HuH-7 (cell line): Measurements from ENCODE around the gene CD63.

ENCODE experiments used
- DNase-seq: peaks from one replicate; pipeline ENCODE4 v3.0.0; 2011; ENCODE audit warnings: low spot score

The CD63 gene

DNA sequence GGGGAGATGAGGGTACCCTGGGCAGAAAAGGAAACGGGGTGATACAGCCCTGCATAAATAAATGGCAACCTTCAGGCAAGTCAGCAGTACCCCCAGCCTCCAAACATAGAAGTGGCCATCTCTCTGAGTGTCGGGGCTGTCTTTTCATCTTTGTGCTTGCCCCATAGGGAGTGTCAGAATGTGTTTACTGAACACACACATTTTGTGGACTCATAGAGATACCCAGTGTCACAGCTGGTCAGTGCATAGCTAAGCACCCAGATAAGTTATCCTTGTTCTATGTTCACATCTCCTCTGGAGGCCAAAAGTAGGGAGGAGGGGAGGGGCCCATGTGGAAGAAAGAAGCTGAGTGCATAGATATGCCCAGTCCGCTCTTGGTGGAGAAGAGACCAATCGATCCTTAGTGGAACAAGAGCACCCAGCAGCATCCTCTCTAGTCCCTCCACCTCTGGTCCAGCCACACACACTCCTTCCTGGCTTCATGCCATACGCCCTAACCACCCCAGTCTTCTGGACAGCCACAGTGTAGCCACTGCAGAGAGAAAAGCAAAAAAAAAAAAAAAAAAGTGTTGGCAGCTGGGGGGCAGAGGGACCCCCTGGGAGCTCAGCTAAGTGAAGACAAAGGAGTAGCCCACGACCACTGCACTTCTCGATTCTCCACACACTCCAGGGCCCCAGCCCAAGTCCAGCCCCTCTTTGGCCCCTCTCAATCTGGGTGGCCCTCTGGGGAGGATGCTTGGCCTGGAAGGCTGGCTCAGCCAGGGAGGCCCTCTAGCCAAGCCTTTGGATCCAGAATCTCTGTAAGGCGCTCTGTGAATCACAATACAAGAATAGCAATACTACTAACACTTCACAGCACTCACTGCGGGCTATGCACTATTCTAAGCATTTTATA lies 23.7 kb downstream of the CD63 start:
- no peak for DNase-seq

DNA sequence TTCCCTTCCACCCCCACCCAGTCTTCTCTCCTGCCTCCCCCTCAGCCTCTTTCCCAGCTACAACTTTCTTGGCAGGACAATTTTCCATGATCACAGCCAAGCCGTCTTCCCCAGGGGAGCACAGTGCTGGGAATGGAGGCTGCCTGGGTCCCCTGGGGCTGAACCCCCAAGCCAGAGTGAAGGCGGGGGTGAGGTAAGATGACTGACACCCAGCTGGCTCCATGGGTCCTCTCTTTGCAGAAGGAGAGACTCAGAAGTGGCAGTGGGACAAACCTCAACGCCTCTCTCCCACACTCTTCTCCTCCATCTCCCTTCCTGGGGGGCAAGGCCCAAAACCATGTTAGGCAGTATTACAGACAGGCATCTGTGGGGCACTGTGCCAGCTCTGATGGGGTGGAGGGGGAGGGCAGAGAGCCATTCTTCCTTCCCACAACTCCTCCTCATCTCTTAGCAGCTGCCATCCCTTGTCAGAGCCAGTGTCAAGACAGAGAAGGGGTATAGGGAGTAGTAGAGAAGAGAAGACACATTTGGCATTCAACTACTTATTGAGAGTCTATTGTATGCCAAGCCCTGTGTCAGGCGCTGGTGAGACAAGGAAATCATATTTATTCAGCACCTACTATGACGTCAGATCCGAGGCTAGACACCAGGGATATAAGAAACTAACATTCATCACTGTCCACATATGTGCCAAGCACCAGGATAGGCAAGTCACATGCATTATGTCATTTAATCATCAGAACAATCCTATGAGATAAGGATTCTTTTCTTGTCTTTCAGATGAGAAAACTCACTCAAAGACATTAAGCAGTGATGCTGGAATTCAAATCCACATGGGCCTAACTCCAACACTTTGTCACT lies 24.7 kb downstream of the CD63 start:
- DNase-seq: no peak

DNA sequence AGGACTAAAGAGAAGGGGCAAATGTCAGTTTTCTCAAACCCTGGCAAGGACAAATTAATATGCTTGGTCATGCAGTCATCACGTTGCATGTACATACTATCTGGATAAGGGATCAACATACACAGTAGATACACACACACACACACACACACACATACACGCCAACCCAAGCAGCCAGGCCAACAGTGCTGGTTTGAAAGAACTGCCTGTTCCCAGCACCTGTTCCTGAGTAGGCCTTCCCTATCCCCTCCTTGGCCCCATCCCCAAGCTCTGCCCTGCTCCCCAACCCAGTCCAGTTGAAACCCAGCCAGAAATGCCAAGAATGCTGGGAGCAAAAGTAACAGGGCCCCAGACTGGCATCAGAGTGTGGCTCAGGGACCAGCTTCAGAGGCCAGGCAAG lies 25.5 kb downstream of the CD63 start:
- no peak for DNase-seq

DNA sequence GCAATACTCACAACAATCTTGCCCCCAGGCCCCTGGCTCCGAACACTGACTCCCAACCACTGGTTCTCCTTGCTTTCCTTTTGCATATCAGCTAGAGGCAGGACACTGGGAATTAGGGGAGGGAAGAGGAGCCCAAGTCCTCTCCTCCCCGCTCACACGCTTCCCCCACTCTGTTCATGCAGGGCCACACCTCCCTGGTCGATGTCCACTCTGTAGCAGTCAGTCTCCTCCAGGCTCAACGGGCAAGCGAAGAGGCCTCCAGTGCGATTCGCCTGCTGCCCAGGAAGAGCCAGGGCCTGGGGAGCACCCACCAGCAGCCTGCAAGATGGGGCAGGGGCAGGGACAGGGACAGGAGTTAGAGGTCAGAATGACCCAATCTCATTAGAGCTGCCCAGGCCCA lies 25.9 kb downstream of the CD63 start:
- DNase-seq: no peak

DNA sequence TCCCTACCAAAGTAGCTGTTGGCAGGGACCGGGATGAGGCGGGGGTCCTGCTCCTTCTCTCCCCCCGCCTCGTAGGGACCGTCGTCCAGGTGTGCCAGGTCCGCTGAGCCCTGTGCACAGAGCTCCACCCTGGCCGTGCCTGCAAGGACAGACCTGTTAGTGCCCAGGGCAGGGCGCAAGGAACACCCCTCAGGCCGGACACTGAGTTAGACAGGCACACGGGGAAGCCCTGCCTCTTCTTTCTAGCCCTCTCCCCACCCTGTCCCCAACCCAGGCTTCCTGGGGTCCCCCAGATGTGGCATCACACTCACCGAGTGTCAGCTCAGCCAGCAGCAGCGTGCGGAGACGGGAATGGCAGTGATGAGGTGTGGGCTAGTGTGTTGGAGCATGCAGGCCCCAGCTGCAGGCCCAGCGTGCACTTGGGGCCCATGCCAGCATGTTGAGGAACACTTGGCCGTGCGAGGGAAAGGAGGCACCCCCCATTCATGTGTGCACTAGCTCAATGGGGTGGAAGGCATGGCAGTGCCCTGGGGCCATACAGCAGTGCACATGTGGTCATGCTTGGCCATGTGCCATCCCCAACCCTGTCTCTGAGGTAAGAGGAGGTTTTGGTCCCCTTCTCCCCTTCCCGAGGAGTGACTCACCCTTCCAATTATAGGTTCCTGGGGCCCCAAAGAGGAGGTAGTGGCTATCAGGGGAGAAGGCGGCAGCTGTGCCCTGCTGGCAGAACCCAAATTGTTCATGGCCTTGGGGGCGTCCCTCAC lies 28.4 kb downstream of the CD63 start:
- no peak for DNase-seq

DNA sequence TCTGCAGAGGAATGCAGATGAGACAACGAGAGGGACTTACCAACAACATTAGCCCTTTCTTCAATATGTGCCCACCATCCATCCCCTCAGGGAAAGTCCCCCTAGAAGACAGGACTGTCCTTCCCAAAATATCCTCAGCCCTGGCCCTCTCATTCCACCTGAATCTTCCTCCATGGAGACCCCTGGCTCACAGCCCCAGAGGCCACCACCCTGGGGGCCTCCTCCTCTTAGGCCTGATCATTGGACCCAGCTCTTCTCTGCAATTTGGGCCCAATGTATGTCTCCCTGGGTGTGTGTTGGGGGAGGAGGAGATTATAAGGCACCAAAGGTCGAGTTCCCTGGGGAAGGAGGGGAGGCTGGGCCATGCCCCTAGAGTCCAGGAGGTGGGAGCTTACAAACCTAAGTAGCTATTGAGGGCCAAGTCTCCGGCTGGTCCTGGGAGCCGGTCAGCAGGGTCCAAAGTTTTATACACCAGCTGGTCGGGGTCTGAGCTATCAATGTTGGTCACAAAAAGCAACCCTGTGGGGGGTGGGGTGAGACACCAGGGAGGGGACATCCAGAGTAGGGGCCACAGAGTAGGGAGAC lies 29.2 kb downstream of the CD63 start:
- no peak for DNase-seq

DNA sequence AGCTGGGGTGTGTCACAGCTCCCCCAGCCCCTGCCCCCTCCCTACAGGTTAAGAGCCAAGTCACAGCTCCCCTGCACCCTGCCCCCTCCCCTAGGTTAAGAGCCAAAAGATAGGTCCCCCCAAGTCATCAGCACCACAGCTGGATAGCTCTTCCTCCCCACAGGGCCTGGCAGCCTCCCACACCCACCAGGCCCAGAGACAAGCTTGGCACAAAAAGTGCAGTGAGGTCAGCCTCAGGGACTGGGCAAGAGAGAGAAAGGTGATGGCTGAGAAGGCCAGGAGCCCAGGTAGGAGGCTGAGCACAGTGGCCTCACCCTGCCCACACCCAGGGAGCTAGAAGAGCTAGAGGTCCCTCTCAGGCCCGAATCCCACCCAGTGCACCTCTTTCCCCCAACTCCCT lies 29.8 kb downstream of the CD63 start:
- DNase-seq: no peak

DNA sequence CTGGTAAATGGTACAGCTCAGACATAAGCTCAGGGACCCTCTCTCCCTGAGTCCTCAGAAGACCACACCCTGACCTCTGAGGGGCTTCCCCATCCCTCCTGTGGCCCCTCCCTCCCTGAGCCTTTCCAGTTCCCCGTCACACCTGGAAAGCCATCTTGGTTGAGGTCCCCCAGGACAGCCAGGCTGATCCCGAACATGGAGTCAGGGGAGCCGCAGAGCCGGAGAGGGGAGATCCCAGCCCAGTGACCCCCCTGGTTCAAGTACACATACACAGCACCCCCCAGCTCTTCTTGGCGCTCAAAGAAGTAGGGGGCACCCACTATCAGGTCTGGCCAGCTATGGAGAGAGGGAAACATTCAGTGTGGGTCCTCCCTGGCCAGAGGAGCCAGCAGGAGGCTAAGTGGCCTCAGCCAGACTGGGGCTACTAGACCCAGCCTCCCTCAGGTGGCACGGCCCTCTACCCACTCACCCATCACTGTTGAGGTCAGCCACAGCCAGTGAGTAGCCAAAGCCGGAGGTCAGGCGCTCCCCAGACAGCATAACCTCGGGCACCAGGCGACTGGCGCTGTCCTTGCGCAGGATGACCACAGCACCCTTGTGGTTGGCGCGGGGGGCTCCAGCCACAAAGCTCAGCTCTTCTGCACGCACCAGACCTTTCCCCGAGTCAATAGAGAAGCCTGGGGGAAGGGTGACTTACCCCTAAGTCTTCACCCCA lies 30.4 kb downstream of the CD63 start:
- no peak for DNase-seq

DNA sequence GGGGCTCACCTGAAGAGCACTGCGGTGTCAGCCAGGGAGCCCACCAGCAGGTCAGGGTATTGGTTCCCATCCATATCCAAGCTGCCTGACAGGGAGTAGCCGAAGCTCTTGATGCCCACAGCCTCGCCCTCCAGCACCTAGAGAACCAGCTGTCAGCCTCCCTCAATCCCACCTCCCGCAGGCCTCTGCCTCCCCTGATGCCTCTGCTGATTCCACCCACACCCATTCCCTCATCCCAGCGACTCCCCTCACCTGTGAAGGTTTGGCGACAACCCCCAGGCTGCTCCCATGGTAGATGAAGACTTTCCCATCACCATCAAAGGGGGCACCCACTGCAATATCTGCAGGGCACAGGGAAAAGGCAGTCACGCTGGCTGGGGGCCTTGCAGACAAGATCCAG lies 31.1 kb downstream of the CD63 start:
- DNase-seq: no peak

DNA sequence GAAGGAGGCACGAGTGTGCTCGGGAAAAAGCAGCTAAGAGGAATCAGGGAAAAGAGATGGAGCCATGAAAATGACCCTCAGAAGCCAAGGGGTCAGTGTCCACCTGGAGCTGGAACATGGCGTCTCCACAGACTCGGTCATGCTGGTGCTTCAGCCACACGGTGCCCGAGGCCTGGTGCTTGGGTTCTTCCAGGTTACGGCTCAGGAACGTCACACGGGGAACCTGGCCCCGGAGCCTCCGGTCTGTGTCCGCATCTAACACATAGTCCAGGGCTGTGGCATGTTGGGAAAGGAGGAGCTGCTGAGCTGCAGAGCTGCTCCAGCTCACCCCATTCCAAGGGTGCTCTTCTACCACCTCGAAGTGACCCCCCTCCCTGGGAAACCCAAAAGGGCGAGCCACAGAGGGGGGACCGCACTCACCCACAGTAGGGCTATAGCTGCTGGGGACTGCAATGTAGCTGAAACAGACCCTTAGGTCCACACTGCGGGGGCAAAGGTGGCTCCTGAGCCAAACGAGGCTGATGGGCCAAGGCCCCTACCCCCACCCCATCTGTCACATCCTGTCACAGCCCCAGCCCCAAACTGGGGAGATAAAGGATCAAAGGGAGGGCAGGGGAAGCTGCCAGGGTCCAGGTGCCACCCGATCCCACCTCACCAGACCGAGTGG lies 31.9 kb downstream of the CD63 start:
- DNase-seq: no peak

DNA sequence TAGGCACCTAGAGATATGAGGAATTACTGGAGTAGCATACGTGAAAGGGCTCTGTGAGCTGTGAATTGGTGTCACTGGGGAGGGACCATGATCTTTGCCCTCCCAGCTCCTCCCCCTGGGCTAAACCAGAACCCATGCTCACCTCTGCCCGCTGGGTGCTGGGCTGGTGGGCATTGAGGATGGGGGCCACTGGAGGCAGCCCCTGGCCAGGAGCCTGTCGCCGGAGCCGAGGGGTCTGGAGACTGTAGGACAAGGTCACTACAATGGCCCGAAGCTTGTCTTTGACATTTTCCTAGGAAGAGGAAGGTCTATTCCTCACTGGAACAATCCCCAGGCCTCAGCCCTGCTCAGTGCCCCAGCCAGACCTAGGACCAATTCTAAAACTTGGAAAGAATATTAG lies 32.7 kb downstream of the CD63 start:
- no peak for DNase-seq

DNA sequence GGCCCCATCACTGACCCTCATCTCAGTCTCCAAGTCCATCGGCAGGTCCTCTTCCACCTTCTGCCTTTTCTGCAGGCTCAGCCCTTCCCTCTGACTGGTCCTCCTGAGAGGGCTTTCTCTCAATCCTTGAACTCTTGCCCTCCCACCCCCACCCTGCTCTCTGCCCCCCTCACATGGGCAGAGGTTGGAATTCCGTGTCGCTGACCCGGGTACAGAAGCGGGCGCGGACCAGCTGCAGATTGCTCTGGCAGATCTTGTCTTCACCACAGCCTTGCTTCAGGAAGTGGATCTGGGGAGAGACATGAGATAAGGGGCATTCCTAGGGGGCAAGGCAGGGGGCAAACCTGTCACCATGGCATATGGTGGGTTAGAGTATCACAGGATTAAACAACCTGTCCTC lies 33.5 kb downstream of the CD63 start:
- DNase-seq: no peak

DNA sequence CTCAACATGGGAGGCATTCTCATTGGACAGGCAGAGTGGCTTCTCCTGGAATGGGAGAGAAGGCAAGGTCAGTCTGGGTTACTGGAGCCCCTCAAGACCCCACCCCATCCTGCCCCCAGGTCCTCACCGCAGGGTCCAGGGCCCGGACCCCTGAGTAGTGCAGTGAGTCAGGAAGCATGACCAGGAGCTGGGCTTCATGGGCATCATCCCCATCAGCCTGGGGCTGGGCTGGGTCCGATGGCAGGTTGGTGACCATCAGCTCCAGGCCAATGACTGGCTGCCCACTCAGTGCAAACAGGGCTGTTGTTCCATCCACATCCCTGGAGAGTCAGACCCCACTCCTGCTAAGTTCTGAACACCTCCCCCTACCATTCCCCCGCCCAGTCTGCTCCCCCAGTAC lies 34.2 kb downstream of the CD63 start:
- DNase-seq: no peak

DNA sequence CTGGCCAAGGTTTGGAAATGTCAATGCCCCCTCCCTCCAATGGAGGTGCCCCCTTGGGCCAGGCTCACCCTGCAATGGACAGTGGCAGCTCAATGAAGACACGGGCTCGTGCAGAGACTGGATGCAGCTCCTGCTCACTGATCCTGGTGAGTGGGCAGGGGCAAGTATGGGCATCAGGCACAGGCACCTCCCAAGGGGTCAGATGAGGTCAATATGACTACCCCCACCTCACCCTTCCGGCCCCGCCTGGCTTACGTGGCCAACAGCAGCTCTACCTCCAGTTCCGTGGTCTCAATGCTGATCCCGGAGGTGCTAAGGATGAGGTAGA lies 34.7 kb downstream of the CD63 start:
- no peak for DNase-seq

DNA sequence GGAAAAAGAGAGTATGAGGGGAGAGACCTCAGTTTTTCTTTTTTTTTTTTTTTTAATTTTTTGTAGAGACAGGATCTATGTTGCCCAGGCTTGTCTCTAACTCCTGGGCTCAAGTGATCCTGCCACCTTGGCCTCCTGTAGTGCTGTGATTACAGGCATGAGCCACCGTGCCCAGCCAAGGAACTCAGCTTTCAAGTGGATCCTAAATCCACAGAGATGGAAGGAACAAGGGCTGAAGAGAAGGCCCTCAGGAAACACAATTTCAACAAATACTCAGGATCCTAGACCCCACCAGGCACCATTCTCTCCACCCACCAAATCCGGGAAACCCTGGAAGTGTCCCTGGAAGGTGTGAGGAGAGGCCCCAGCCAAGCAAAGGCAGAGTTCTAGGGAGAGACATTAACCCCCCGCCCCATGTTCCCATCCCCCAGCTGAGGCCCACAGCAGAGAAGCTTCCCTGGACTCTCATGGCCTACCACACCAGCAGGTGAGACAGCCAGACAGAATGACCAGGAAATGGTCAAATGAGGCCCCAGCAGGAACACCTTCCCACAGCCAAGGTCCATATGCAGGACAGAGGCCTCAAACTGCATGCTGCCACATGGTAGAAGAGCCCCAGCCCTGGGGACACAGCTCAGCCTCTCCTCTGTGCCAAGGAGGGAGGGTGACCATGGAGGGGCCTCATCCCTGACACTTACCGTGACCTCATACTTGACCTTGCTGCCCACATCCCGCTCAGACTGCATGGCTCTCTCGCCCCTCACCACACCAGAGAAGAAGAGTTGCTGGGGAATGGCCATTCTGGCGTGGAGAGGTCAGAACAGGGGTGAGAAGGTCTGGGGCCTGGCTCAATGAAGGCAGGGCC lies 35.3 kb downstream of the CD63 start:
- DNase-seq: no peak

DNA sequence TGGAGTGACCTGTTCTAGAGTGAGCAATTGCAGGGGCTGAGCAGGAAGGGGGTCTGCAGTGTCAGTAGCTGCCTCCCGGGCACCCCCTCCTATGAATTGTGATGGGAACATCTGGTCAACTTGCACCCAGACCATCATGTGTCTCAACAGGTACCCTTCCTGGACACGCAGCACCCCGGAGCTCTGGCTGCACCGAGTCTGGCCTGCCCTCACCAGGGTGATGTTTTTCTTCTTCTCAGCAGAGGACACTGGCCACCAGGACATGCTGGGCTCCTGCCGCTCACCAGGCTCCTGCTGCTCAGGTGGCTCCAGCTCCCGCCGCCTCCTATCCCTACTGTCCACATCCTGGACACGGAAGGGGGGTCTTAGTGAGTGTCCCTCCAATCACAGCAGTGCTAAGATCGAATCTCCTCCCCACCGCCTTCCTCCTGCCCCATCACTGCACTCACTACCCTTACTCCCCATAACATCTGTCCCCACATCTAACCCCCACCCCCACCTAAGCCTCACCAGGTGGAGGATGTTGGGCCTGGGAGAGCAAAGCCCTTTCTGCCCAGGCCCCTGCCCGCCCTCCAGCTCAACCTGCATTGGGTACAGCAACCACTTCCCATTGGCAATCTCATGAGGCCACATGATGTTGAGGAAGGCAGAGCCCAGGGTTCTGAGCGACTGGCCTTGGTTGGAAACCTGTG lies 36.0 kb downstream of the CD63 start:
- DNase-seq: no peak

DNA sequence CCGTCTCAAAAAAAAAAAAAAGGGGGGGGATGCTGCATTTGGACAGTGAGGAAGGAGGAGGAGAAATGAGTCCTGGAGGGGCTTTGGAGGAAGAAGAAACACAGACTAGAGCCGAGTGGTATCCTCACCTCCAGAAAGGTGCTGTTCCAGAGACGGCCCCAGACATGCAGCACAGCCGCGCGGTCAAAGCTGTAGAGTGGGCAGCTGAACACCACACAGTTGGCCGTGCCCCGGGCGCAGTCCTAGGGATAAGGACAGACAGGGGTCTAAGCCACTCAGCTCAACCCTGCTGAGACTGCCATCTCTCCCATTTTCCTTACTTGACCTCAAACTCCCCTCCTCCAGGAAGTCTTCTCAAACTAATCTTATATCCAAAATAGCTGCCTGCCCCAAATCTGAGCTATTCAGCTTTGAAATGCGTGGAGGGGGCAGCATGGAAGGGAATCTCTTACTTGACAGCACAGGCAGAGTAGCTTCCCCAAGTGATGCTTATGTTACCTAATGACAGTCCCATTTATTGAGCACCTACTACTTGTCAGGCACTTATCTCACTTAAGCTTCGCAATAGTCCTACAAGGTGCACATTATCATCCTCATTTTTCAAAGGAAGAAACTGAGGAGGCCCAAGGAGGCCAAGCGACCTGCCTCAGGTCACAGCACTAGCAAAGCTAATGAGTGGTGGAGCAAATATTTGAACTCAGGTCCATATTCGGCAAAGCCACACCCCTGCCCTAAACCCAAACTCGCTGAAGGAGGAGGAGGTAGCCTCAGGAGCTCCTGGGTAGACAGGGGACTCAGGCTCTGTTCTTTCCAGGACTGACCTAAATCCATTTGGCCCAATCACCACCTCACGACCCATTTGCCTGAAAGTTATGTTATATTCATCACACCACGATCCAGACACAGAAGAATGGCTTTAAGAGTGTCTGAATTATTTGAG lies 39.8 kb downstream of the CD63 start:
- no peak for DNase-seq

DNA sequence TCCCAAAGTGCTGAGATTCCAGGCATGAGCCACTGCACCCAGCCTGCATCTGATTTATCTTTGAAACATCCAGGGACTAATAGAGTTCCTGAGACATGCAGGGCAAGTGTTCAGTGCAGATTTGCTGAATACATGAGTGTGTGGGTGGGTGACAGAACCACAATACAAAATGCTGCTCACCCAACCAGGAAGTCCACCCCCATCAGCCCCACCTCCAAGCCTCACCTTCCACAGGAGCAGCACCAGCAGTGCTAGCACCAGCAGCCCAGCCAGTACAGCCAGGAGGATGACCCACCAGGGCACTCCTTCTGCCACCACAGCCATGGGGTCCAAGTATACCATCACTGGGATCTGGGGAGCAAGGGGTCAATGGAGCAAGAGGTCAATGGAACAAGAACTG lies 41.1 kb downstream of the CD63 start:
- DNase-seq: no peak
